ENCODE data around the gene LRMDA.

GRCh38 chr10:75512203-75512933 is 80.9 kb downstream of the LRMDA start:
- TF ChIP-seq ZNF432 (CRISPR knock-in tag; IDR thresholded peaks at IDR 0.05; ENCODE audit: borderline replicate concordance) = no peak
- TF ChIP-seq HNF4G (IDR thresholded peaks at IDR 0.05; ENCODE audit: borderline replicate concordance, low read depth, low read length) = no peak
- no peak for TF ChIP-seq HNF4G (CRISPR knock-in tag; IDR thresholded peaks at IDR 0.05; ENCODE audit: borderline replicate concordance, low read depth)
- no peak for TF ChIP-seq CREB3 (CRISPR knock-in tag; IDR thresholded peaks at IDR 0.05)
- TF ChIP-seq MAX (IDR thresholded peaks at IDR 0.05) = no peak
- TF ChIP-seq CTCF (CRISPR knock-in tag; IDR thresholded peaks at IDR 0.05) = no peak
- no peak for TF ChIP-seq ZNF567 (CRISPR knock-in tag; IDR thresholded peaks at IDR 0.05; ENCODE audit: borderline replicate concordance)
- TF ChIP-seq ZNF614 (CRISPR knock-in tag; IDR thresholded peaks at IDR 0.05; ENCODE audit: borderline replicate concordance) = no peak
- TF ChIP-seq SIN3A (IDR thresholded peaks at IDR 0.05; ENCODE audit: borderline replicate concordance, low read depth, low read length) = no peak
- no peak for TF ChIP-seq BRCA1 (CRISPR knock-in tag; IDR thresholded peaks at IDR 0.05)
- TF ChIP-seq TAF1 (CRISPR knock-in tag; IDR thresholded peaks at IDR 0.05) = no peak
- TF ChIP-seq EP300 (IDR thresholded peaks at IDR 0.05; ENCODE audit: low read depth in 2 of 2, low read length in 2 of 2) = no peak
- TF ChIP-seq EP300 (CRISPR knock-in tag; IDR thresholded peaks at IDR 0.05; ENCODE audit: borderline replicate concordance) = no peak
- TF ChIP-seq ZNF496 (CRISPR knock-in tag; IDR thresholded peaks at IDR 0.05; ENCODE audit: insufficient replicate concordance) = no peak
- TF ChIP-seq MAZ (IDR thresholded peaks at IDR 0.05; ENCODE audit: borderline replicate concordance, low read depth, low read length) = no peak
- TF ChIP-seq MAZ (CRISPR knock-in tag; IDR thresholded peaks at IDR 0.05; ENCODE audit: low read depth) = no peak
- no peak for TF ChIP-seq MLX (CRISPR knock-in tag; IDR thresholded peaks at IDR 0.05)

Measured in HepG2 (cell line).